HEK293 (cell line): Measurements from ENCODE around the gene TFDP1.

ENCODE experiments used
- CTCF ChIA-PET: fragments of 350-600 bp; formaldehyde crosslinking; extraction: SDS; loops from one replicate; lab custom pipeline; 2021; ENCODE audit warnings: antibody characterized with exemption; lab: Yijun Ruan, JAX
- POLR2A ChIA-PET: fragments of 300-600 bp; formaldehyde crosslinking; extraction: SDS; loops from one replicate; lab custom pipeline; 2020; ENCODE audit warnings: antibody characterized with exemption, inconsistent platforms; lab: Yijun Ruan, JAX
- H3K27ac ChIP-seq: fragments of 200-500 bp; sonication (Bioruptor generic); 2 replicates; pipeline ENCODE4 v1.5.1; 2014; ENCODE audit warnings: low read depth, low read length, control low read depth, inconsistent platforms; ENCODE audit errors: extremely low read depth
- H3K36me3 ChIP-seq, 2 experiments: fragments of 200-500 bp in 1 of 2; sonication (Bioruptor generic) in 1 of 2; 1 replicate in 1 of 2; 2 replicates in 1 of 2; pipeline ENCODE4 v1.5.1; 2014 to 2017; ENCODE audit warnings: inconsistent platforms in 2 of 2, low read length in 2 of 2; ENCODE audit not compliant: control insufficient read depth in 2 of 2, insufficient read depth in 1 of 2
- H3K4me1 ChIP-seq: fragments of 200-500 bp; sonication (Bioruptor generic); 2 replicates; pipeline ENCODE4 v1.5.1; 2014; ENCODE audit warnings: mild to moderate bottlenecking, low read length, inconsistent platforms; ENCODE audit not compliant: control insufficient read depth, insufficient read depth
- H3K4me3 ChIP-seq: 2 replicates; pipeline ENCODE4 v1.5.1; 2011; ENCODE audit warnings: low read depth, mild to moderate bottlenecking, control low read depth, low read length, moderate library complexity
- H3K9me3 ChIP-seq: fragments of 200-500 bp; sonication (Bioruptor generic); 2 replicates; pipeline ENCODE4 v1.5.1; 2014; ENCODE audit warnings: low read depth, low read length, inconsistent platforms; ENCODE audit not compliant: control insufficient read depth, insufficient read depth
- KLF16 ChIP-seq: fragments of 450-650 bp; formaldehyde crosslinking; IDR thresholded peaks from 2 replicates; pipeline ENCODE4 v1.5.1; 2017; ENCODE audit warnings: missing biosample characterization, missing genetic modification characterization
- MYNN ChIP-seq: fragments of 450-650 bp; formaldehyde crosslinking; IDR thresholded peaks from 2 replicates; pipeline ENCODE4 v1.5.1; 2016; ENCODE audit warnings: missing biosample characterization, missing genetic modification characterization, borderline replicate concordance
- PRDM4 ChIP-seq: fragments of 450-650 bp; formaldehyde crosslinking; IDR thresholded peaks from 2 replicates; pipeline ENCODE4 v1.5.1; 2017; ENCODE audit warnings: missing biosample characterization, missing genetic modification characterization
- SCRT2 ChIP-seq: fragments of 450-650 bp; formaldehyde crosslinking; IDR thresholded peaks from 2 replicates; pipeline ENCODE4 v1.5.1; 2016; ENCODE audit warnings: missing biosample characterization, missing genetic modification characterization
- SP3 ChIP-seq: fragments of 450-650 bp; formaldehyde crosslinking; IDR thresholded peaks from 2 replicates; pipeline ENCODE4 v1.5.1; 2016; ENCODE audit warnings: missing biosample characterization, missing genetic modification characterization
- ZBTB48 ChIP-seq: fragments of 450-650 bp; formaldehyde crosslinking; IDR thresholded peaks from 2 replicates; pipeline ENCODE4 v1.5.1; 2016; ENCODE audit warnings: missing biosample characterization, missing genetic modification characterization
- ZIC2 ChIP-seq: fragments of 450-650 bp; formaldehyde crosslinking; IDR thresholded peaks from 2 replicates; pipeline ENCODE4 v1.5.1; 2016; ENCODE audit warnings: missing biosample characterization, missing genetic modification characterization
- ZNF148 ChIP-seq: fragments of 450-650 bp; formaldehyde crosslinking; IDR thresholded peaks from 2 replicates; pipeline ENCODE4 v1.5.0; 2017; ENCODE audit warnings: missing biosample characterization, missing genetic modification characterization, borderline replicate concordance
- ZNF169 ChIP-seq: fragments of 450-650 bp; formaldehyde crosslinking; IDR thresholded peaks from 2 replicates; pipeline ENCODE4 v1.5.1; 2016; ENCODE audit warnings: missing biosample characterization, missing genetic modification characterization
- ZNF184 ChIP-seq: fragments of 450-650 bp; IDR thresholded peaks from 2 replicates; pipeline ENCODE4 v1.5.1; 2018; ENCODE audit warnings: missing biosample characterization, mild to moderate bottlenecking, missing genetic modification characterization
- ZNF26 ChIP-seq: fragments of 450-650 bp; formaldehyde crosslinking; IDR thresholded peaks from 2 replicates; pipeline ENCODE4 v1.5.1; 2016; ENCODE audit warnings: missing biosample characterization, missing genetic modification characterization
- ZNF311 ChIP-seq: fragments of 450-650 bp; formaldehyde crosslinking; IDR thresholded peaks from 2 replicates; pipeline ENCODE4 v1.5.1; 2017; ENCODE audit warnings: missing biosample characterization, missing genetic modification characterization, borderline replicate concordance
- ZNF354C ChIP-seq: fragments of 450-650 bp; formaldehyde crosslinking; IDR thresholded peaks from 2 replicates; pipeline ENCODE4 v1.5.1; 2016; ENCODE audit warnings: missing biosample characterization, missing genetic modification characterization, low read depth, borderline replicate concordance
- ZNF513 ChIP-seq: fragments of 450-650 bp; IDR thresholded peaks from 2 replicates; pipeline ENCODE4 v1.5.1; 2018; ENCODE audit warnings: missing biosample characterization, missing genetic modification characterization
- ZNF544 ChIP-seq: fragments of 450-650 bp; formaldehyde crosslinking; IDR thresholded peaks from 2 replicates; pipeline ENCODE4 v1.5.0; 2017; ENCODE audit warnings: missing biosample characterization, missing genetic modification characterization
- ZNF548 ChIP-seq: fragments of 450-650 bp; formaldehyde crosslinking; IDR thresholded peaks from 2 replicates; pipeline ENCODE4 v1.5.1; 2016; ENCODE audit warnings: missing biosample characterization, missing genetic modification characterization
- ZNF660 ChIP-seq: fragments of 450-650 bp; IDR thresholded peaks from 2 replicates; pipeline ENCODE4 v1.5.1; 2018; ENCODE audit warnings: missing biosample characterization, mild to moderate bottlenecking, missing genetic modification characterization
- ZNF677 ChIP-seq: fragments of 450-650 bp; IDR thresholded peaks from 2 replicates; pipeline ENCODE4 v1.5.0; 2018; ENCODE audit warnings: missing biosample characterization, mild to moderate bottlenecking, missing genetic modification characterization, moderate library complexity
- ZNF704 ChIP-seq: fragments of 450-650 bp; formaldehyde crosslinking; IDR thresholded peaks from 2 replicates; pipeline ENCODE4 v1.5.1; 2016; ENCODE audit warnings: missing biosample characterization, missing genetic modification characterization

TFDP1 gene

GRCh38 chr13:113535381-113535781 lies 49.2 kb upstream of the TFDP1 start:
- Histone ChIP-seq H3K4me3 (no peak overlapping the region), H3K36me3 (peaks cover 0 to 57% of the 10 kb centered on the region in 2 experiments; a peak in 1 of 3 replicates), H3K27ac (no peak overlapping the region), H3K9me3 (no peaks in the 10 kb centered on the region), H3K4me1 (no peaks in the 10 kb centered on the region)
- CTCF ChIA-PET, result no interaction called here
- TF ChIP-seq ZBTB48 (tag by site-specific recombination) (no peak), SCRT2 (no peak), ZIC2 (no peak), ZNF677 (tag by site-specific recombination) (no peak), ZNF169 (tag by site-specific recombination) (no peak), ZNF148 (tag by site-specific recombination) (no peak), ZNF660 (tag by site-specific recombination) (no peak), SP3 (tag by site-specific recombination) (no peak), ZNF544 (no peak), ZNF311 (tag by site-specific recombination) (no peak), ZNF26 (no peak), KLF16 (tag by site-specific recombination) (no peak)
- POLR2A ChIA-PET, result no interaction called here

GRCh38 chr13:113536461-113537110 lies 48.0 kb upstream of the TFDP1 start:
- TF ChIP-seq ZNF704 (tag by site-specific recombination) (no peak), ZNF184 (tag by site-specific recombination) (no peak), SP3 (tag by site-specific recombination) (no peak), PRDM4 (tag by site-specific recombination) (no peak), ZNF354C (tag by site-specific recombination) (no peak), ZNF513 (tag by site-specific recombination) (no peak), ZNF548 (no peak), MYNN (tag by site-specific recombination) (no peak)
- Histone ChIP-seq H3K36me3 (peaks cover 0 to 59% of the 10 kb centered on the region in 2 experiments; a peak in 1 of 3 replicates), H3K4me3 (no peak overlapping the region), H3K4me1 (no peaks in the 10 kb centered on the region), H3K9me3 (no peaks in the 10 kb centered on the region), H3K27ac (no peak overlapping the region)
- ChIA-PET CTCF (no interaction called here), POLR2A (no interaction called here)
